Mucosa of descending colon (tissue), 3 donors: ENCODE data around the gene TRIM17. TPM values are rescaled to one million over a fixed set of nuclear protein-coding genes. Genes with fewer than 3 reads are reported as not detected.
A peak's percentile ranks its signal among the peaks of the same experiment; 100 is the strongest.
"Not testable (repeated sequence)": the region's sequence is repeated elsewhere in the genome, so short reads cannot be mapped to it uniquely, and the experiment has no call there.

Experiments used
- ATAC-seq: fragments of 200-7000 bp; cut with Tn5 transposase; one replicate; pipeline ENCODE4 v1.9.1; 2020; ENCODE audit warnings: mild to moderate bottlenecking, moderate library complexity
- DNase-seq, 3 donors: peaks; one replicate each; pipeline ENCODE4 v3.0.0-alpha.2; 2020
- H3K36me3 ChIP-seq: fragments of 200-600 bp; one replicate; pipeline ENCODE4 v1.8.0; 2021; ENCODE audit warnings: low read depth, mild to moderate bottlenecking
- H3K4me1 ChIP-seq: fragments of 200-600 bp; one replicate; pipeline ENCODE4 v1.8.0; 2021; ENCODE audit warnings: low read depth, mild to moderate bottlenecking
- H3K4me3 ChIP-seq: fragments of 200-600 bp; one replicate; pipeline ENCODE4 v1.8.0; 2021; ENCODE audit warnings: mild to moderate bottlenecking
- H3K9me3 ChIP-seq: fragments of 200-600 bp; one replicate; pipeline ENCODE4 v1.8.0; 2021; ENCODE audit warnings: mild to moderate bottlenecking
- CTCF ChIP-seq: fragments of 200-600 bp; IDR thresholded peaks from one replicate; pipeline ENCODE4 v1.8.0; 2022; ENCODE audit warnings: antibody characterized with exemption, mild to moderate bottlenecking
- intact Hi-C, 2 donors: fragments of 100-400 bp; cut with DNase I in 1 of 2; cut with micrococcal nuclease in 1 of 2; formaldehyde crosslinking; loops; one replicate each; pipeline versions ENCODE4 v1.11.0 to v1.11.1; 2022; cut with DNase I, micrococcal nuclease
- total RNA-seq, 3 donors: library from RNA; stranded (reverse); fragmentation: NEBNext Ultra II Directional in 2 of 3; extraction: Animal tissue kit (Norgen Biotek cat#: 25700) in 2 of 3; gene quantifications; one replicate each; pipeline versions ENCODE4 v1.2.1 to v1.2.4, GENCODE V29; 2021 to 2023
- donor health status: DM: no; HTN: no; CAD: no; lungs with moderate emphysema.
- donor health status: DM: no; HTN: no; CAD: no.
- donor health status: DM: no; HTN: yes; CAD: no.

Gene TRIM17
- total RNA-seq, 3 donors from 2014 or later, result 0.39 to 0.76 TPM; not detected in 1

GRCh38 chr1:228438266-228438665, 21.6 kb upstream of the TRIM17 start:
- intact Hi-C loops, result no loop called here
- Histone ChIP-seq H3K36me3 (no peaks in the 10 kb centered on the region), H3K4me3 (no peak overlapping the region), H3K4me1 (no peaks in the 10 kb centered on the region), H3K9me3 (no peaks in the 10 kb centered on the region)
- ATAC-seq, result no peak
- no peak for TF ChIP-seq CTCF
- no peak for DNase-seq

GRCh38 chr1:228437424-228437962, 20.8 kb upstream of the TRIM17 start:
- H3K4me1 ChIP-seq, result no peaks in the 10 kb centered on the region
- no peak for TF ChIP-seq CTCF
- H3K36me3 ChIP-seq, result no peaks in the 10 kb centered on the region
- DNase-seq, result no peak
- ATAC-seq, result peak; percentile 66
- no peaks in the 10 kb centered on the region for H3K9me3 ChIP-seq
- intact Hi-C loops, result no loop called here
- H3K4me3 ChIP-seq, result no peak overlapping the region

GRCh38 chr1:228434689-228435088, 18.0 kb upstream of the TRIM17 start:
- intact Hi-C loops, result no loop called here
- no peaks in the 10 kb centered on the region for H3K9me3 ChIP-seq
- TF ChIP-seq CTCF, result no peak
- DNase-seq (no peak), ATAC-seq (no peak)
- H3K4me1 ChIP-seq, result no peaks in the 10 kb centered on the region
- no peaks in the 10 kb centered on the region for H3K36me3 ChIP-seq
- no peak overlapping the region for H3K4me3 ChIP-seq

GRCh38 chr1:228433337-228434053, 16.8 kb upstream of the TRIM17 start:
- DNase-seq, intact Hi-C loops, ATAC-seq: not testable (repeated sequence)

GRCh38 chr1:228430243-228430642, 13.6 kb upstream of the TRIM17 start:
- Histone ChIP-seq H3K4me1 (no peaks in the 10 kb centered on the region), H3K36me3 (no peaks in the 10 kb centered on the region), H3K4me3 (no peak overlapping the region), H3K9me3 (no peaks in the 10 kb centered on the region)
- ATAC-seq, result no peak
- TF ChIP-seq CTCF, result no peak
- DNase-seq, result no peak
- intact Hi-C loops, result no loop called here

More at GRCh38 chr1:228433337-228434053, 16.8 kb upstream of the TRIM17 start:
- not testable (repeated sequence) for H3K4me3 ChIP-seq, H3K9me3 ChIP-seq, H3K4me1 ChIP-seq, H3K36me3 ChIP-seq

- H3K4me1 ChIP-seq, result no peaks in the 10 kb centered on the region
- DNase-seq (no peak), ATAC-seq (no peak)
- H3K4me3 ChIP-seq, result no peak overlapping the region
- TF ChIP-seq CTCF, result no peak
- H3K36me3 ChIP-seq, result no peaks in the 10 kb centered on the region
- intact Hi-C loops, result no loop called here
- H3K9me3 ChIP-seq, result no peaks in the 10 kb centered on the region
These were observed 13.0 kb upstream of the TRIM17 start for GRCh38 chr1:228429698-228430097.
